Endothelial cell of umbilical vein (primary cell): Measurements from ENCODE around the gene TPPP2. TPM values are rescaled to one million over a fixed set of nuclear protein-coding genes. Genes with fewer than 3 reads are reported as not detected.

ENCODE experiments used
- BruUV-seq: library from RNA; stranded (reverse); fragments of 400-500 nt; replicated peaks from 2 replicates; lab custom pipeline; 2021; lab: Mats Ljungman, UMichigan
- CTCF ChIA-PET: fragments of 300-600, 350-600 bp; sonication (Branson Sonifier 250); formaldehyde crosslinking; loops from one replicate; lab custom pipeline; 2021; ENCODE audit warnings: antibody characterized with exemption, inconsistent platforms; lab: Charles Lee
- POLR2A ChIA-PET: fragments of 300-600, 350-600 bp; sonication (Branson Sonifier 250); formaldehyde crosslinking; loops from one replicate; lab custom pipeline; 2021; ENCODE audit warnings: antibody characterized with exemption, inconsistent platforms; lab: Charles Lee
- DNase-seq: peaks from one replicate; pipeline ENCODE4 v3.0.0-alpha.2; 2011; ENCODE audit warnings: low read depth, low spot score
- FAIRE-seq: peaks from 2 replicates; lab custom pipeline; 2011; peaks lifted over from hg19 to GRCh38; lab: Jason Lieb, UNC
- H2AFZ ChIP-seq: 2 replicates; pipeline ENCODE4 v1.6.0; 2012; ENCODE audit warnings: low read depth, low read length, control low read depth, inconsistent platforms
- H3K27ac ChIP-seq: 2 replicates; pipeline ENCODE4 v1.5.1; 2011; ENCODE audit warnings: low read depth, mild to moderate bottlenecking, control low read depth, low read length, moderate library complexity; ENCODE audit not compliant: insufficient read depth
- H3K27me3 ChIP-seq, 2 experiments: 2 replicates each; pipeline versions ENCODE4 v1.6.0 to v1.6.1; 2011; ENCODE audit warnings: low read length in 2 of 2, mixed read lengths in 1 of 2; ENCODE audit not compliant: control insufficient read depth in 2 of 2, insufficient read depth in 2 of 2
- H3K36me3 ChIP-seq, 2 experiments: 2 replicates in 1 of 2; 3 replicates in 1 of 2; pipeline ENCODE4 v1.5.1; 2011; ENCODE audit warnings: low read length in 2 of 2, mild to moderate bottlenecking in 1 of 2, moderate library complexity in 1 of 2; ENCODE audit not compliant: control insufficient read depth in 2 of 2, insufficient read depth in 2 of 2; ENCODE audit errors: extremely low read depth in 1 of 2
- H3K4me1 ChIP-seq: 3 replicates; pipeline ENCODE4 v1.5.1; 2011; ENCODE audit warnings: mild to moderate bottlenecking, low read length; ENCODE audit not compliant: control insufficient read depth, insufficient read depth; ENCODE audit errors: extremely low read depth
- H3K4me2 ChIP-seq: 2 replicates; pipeline ENCODE4 v1.6.1; 2011; ENCODE audit warnings: low read length, control low read depth, mixed read lengths; ENCODE audit not compliant: insufficient read depth
- H3K4me3 ChIP-seq, 3 experiments: fragments of 200-600 bp in 1 of 3; sonication (generic), shearing (Covaris generic) in 1 of 3; replicated peaks in 1 of 3; 2 replicates each; pipeline ENCODE4 v1.5.1; 2011 to 2016; ENCODE audit warnings: control low read depth in 3 of 3, low read length in 3 of 3, mild to moderate bottlenecking in 2 of 3, inconsistent platforms in 1 of 3, low read depth in 1 of 3, moderate library complexity in 1 of 3; ENCODE audit not compliant: insufficient read depth in 1 of 3
- H3K79me2 ChIP-seq: 2 replicates; pipeline ENCODE4 v1.6.0; 2012; ENCODE audit warnings: low read length, inconsistent platforms; ENCODE audit not compliant: control insufficient read depth, insufficient read depth
- H3K9ac ChIP-seq: replicated peaks from 2 replicates; pipeline ENCODE3; 2011; ENCODE audit warnings: low read length, control low read depth; ENCODE audit not compliant: insufficient read depth; ENCODE audit errors: extremely low read depth
- H3K9me1 ChIP-seq: replicated peaks from 3 replicates; pipeline ENCODE4 v1.6.0; 2011; ENCODE audit warnings: mild to moderate bottlenecking, low read length; ENCODE audit not compliant: control insufficient read depth, insufficient read depth; ENCODE audit errors: extremely low read depth
- H3K9me3 ChIP-seq: replicated peaks from 2 replicates; pipeline ENCODE4 v1.5.1; 2012; ENCODE audit warnings: low read length, inconsistent platforms; ENCODE audit not compliant: control insufficient read depth, insufficient read depth
- H4K20me1 ChIP-seq: replicated peaks from 2 replicates; pipeline ENCODE3; 2011; ENCODE audit warnings: mild to moderate bottlenecking, low read length; ENCODE audit not compliant: control insufficient read depth, insufficient read depth; ENCODE audit errors: extremely low read depth
- EZH2 ChIP-seq: IDR thresholded peaks from 2 replicates; pipeline ENCODE4 v1.6.1; 2012; ENCODE audit warnings: borderline replicate concordance, low read depth, mild to moderate bottlenecking, moderate library complexity, low read length, inconsistent platforms; ENCODE audit not compliant: severe bottlenecking
- FOS ChIP-seq: IDR thresholded peaks from 2 replicates; pipeline ENCODE4 v1.6.1; 2011; ENCODE audit warnings: mild to moderate bottlenecking, low read length, moderate library complexity, borderline replicate concordance; ENCODE audit not compliant: insufficient read depth
- GATA2 ChIP-seq: IDR thresholded peaks from 2 replicates; pipeline ENCODE4 v1.7.0; 2011; ENCODE audit warnings: low read depth, mild to moderate bottlenecking, moderate library complexity, mixed read lengths, low read length; ENCODE audit not compliant: insufficient read length, insufficient read depth
- JUN ChIP-seq: IDR thresholded peaks from 2 replicates; pipeline ENCODE4 v1.6.1; 2011; ENCODE audit warnings: borderline replicate concordance, low read depth; ENCODE audit not compliant: insufficient read length, insufficient read depth
- MYC ChIP-seq: IDR thresholded peaks from one replicate; pipeline ENCODE4 v1.6.1; 2011; ENCODE audit warnings: mild to moderate bottlenecking, low read depth, low read length
- POLR2A ChIP-seq: IDR thresholded peaks from 2 replicates; pipeline ENCODE4 v1.6.1; 2012; ENCODE audit warnings: low read depth, mild to moderate bottlenecking, control low read depth, low read length
- POLR2AphosphoS5 ChIP-seq: IDR thresholded peaks from 2 replicates; pipeline ENCODE4 v1.6.1; 2012; ENCODE audit warnings: low read depth, mild to moderate bottlenecking, control low read depth, low read length, moderate library complexity; ENCODE audit not compliant: insufficient read depth
- dilution Hi-C: fragments of 300-500 bp; cut with MboI; formaldehyde crosslinking; loops from one replicate; pipeline ENCODE4 v1.15.0; 2019; ENCODE audit warnings: low sequenced_read_pairs; ENCODE audit not compliant: extremely low pct_ligation_motif_present
- intact Hi-C: fragments of 100-400 bp; cut with micrococcal nuclease; formaldehyde crosslinking; loops from one replicate; pipeline ENCODE4 v1.10.0; 2022
- polyA plus RNA-seq, 4 experiments: library from polyadenylated mRNA; depleted of rRNA in 3 of 4; stranded (reverse) in 3 of 4; unstranded in 1 of 4; fragments of >200 nt; gene quantifications; 2 replicates each; pipeline versions ENCODE4 v1.2.1 to v1.2.3, GENCODE V29; 2011 to 2012; ENCODE audit warnings: missing spikeins in 1 of 4
- total RNA-seq: library from RNA; stranded (reverse); gene quantifications from 2 replicates; pipeline ENCODE4 v1.2.3, GENCODE V29; 2021
- TF ChIP-seq, protein P1 (sequence below): IDR thresholded peaks from 2 replicates; pipeline ENCODE4 v1.6.1; 2011; ENCODE audit not compliant: insufficient read depth, insufficient read length
- TF ChIP-seq, protein P2 (sequence below), 2 donors: IDR thresholded peaks; 1 replicate in 1 of 2; 2 replicates in 1 of 2; pipeline ENCODE4 v1.5.1; 2011; ENCODE audit warnings: low read length in 2 of 2, mild to moderate bottlenecking in 2 of 2, moderate library complexity in 2 of 2, control low read depth in 1 of 2, inconsistent platforms in 1 of 2, low read depth in 1 of 2; ENCODE audit not compliant: insufficient read depth in 1 of 2; ENCODE audit errors: extremely low read depth in 1 of 2

Gene TPPP2
- total and polyA plus RNA-seq, 2 donors (not counting 3 experiments of a cell fraction or from before 2014, with no cell fraction given), result not detected

DNA sequence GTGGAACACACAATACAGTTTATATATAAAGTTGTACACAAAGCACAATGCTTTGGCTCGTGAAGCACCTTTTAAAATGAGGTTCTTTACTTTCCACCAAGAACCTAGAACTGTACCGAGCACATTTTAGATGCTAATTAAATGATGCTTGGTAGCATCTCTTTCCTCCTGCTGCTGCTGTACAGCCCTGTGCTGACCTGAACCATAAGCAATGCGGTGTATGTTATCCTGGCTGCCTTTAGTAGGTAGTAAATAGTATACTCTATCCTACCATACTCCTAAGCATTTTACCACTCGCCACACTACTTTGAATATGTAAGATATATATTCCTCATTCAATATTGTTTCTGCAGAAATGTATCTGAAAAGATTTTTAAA is 24.7 kb downstream of the TPPP2 start:
- FAIRE-seq, result no peak
- CTCF ChIA-PET, result no interaction called here
- peaks cover 15 to 20% of the 10 kb centered on the region in 2 experiments for H3K27me3 ChIP-seq
- H2AFZ ChIP-seq, result no peak overlapping the region
- no peak overlapping the region for H3K4me3 ChIP-seq
- H3K79me2 ChIP-seq, result no peaks in the 10 kb centered on the region
- H3K4me1 ChIP-seq, result no peaks in the 10 kb centered on the region
- intact Hi-C loops, result no loop called here
- H3K9ac ChIP-seq, result no peak overlapping the region
- H3K36me3 ChIP-seq, result no peaks in the 10 kb centered on the region
- no peaks in the 10 kb centered on the region for H3K9me3 ChIP-seq
- TF ChIP-seq FOS (no peak), GATA2 (no peak), JUN (no peak), POLR2A (no peak), POLR2AphosphoS5 (no peak), EZH2 (no peak), MYC (no peak)
- TF ChIP-seq, protein P1, sequence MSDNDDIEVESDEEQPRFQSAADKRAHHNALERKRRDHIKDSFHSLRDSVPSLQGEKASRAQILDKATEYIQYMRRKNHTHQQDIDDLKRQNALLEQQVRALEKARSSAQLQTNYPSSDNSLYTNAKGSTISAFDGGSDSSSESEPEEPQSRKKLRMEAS, result no peak
- TF ChIP-seq, protein P2, sequence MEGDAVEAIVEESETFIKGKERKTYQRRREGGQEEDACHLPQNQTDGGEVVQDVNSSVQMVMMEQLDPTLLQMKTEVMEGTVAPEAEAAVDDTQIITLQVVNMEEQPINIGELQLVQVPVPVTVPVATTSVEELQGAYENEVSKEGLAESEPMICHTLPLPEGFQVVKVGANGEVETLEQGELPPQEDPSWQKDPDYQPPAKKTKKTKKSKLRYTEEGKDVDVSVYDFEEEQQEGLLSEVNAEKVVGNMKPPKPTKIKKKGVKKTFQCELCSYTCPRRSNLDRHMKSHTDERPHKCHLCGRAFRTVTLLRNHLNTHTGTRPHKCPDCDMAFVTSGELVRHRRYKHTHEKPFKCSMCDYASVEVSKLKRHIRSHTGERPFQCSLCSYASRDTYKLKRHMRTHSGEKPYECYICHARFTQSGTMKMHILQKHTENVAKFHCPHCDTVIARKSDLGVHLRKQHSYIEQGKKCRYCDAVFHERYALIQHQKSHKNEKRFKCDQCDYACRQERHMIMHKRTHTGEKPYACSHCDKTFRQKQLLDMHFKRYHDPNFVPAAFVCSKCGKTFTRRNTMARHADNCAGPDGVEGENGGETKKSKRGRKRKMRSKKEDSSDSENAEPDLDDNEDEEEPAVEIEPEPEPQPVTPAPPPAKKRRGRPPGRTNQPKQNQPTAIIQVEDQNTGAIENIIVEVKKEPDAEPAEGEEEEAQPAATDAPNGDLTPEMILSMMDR (IDR thresholded peaks at IDR 0.05; ENCODE audit: extremely low read depth in 1 of 2, insufficient read depth in 1 of 2, low read depth in 1 of 2, low read length in 2 of 2), result no peak
- H4K20me1 ChIP-seq, result no peaks in the 10 kb centered on the region
- H3K9me1 ChIP-seq, result no peaks in the 10 kb centered on the region
- H3K27ac ChIP-seq, result no peak overlapping the region
- H3K4me2 ChIP-seq, result no peak overlapping the region
- POLR2A ChIA-PET, result no interaction called here
- dilution Hi-C loops, result no loop called here
- DNase-seq, result no peak
- BruUV-seq, result no TSS peak
